ENCODE data around the gene PDSS1.

Gene PDSS1

DNA sequence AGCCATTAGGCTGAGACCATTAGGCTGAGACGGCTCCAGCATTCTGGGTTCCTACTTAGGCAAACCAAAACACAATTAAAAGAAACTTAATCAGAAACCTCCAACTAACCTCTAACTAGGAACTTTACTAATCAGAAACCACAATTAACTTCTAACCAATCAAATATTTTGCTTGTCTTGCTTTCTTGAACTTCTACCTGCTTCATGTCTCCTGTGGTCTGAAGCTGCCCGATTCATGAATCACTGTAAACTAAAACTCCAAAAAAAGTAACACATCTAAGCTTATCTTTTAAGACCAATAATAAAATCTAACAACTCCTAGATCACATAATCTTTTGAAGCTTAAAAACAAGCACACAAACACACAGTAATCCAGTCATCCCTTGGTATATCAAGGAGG, 76.1 kb downstream of the PDSS1 start:
- Histone ChIP-seq H3K27ac (ENCODE audit: low read length) (no peak overlapping the region), H3K4me3 (ENCODE audit: low read length) (no peak overlapping the region), H3F3A (ENCODE audit: insufficient read depth, low read length) (no peaks in the 10 kb centered on the region), H3K9ac (ENCODE audit: low read length) (no peak overlapping the region), H3K79me2 (ENCODE audit: low read length) (peaks cover 96% of the 10 kb centered on the region), H4K20me1 (ENCODE audit: insufficient read depth, low read length) (no peaks in the 10 kb centered on the region), H3K4me1 (ENCODE audit: low read length) (no peaks in the 10 kb centered on the region), H3K9me2 (replicated peaks; ENCODE audit: insufficient read depth, low read length) (no peaks in the 10 kb centered on the region), H2AFZ (ENCODE audit: low read length) (no peak overlapping the region), H3K27me3 (replicated peaks; ENCODE audit: insufficient read depth, low read length) (no peaks in the 10 kb centered on the region), H3K36me3 (replicated peaks; ENCODE audit: insufficient read depth, low read length) (0 out of 2 replicates have a peak, but pooled peaks cover 1% of the 10 kb centered on the region), H3K4me2 (ENCODE audit: low read depth, low read length) (no peak overlapping the region), H3K9me3 (replicated peaks; ENCODE audit: insufficient read depth, low read length) (no peaks in the 10 kb centered on the region)
- TF ChIP-seq EZH2 (optimal IDR thresholded peaks at IDR 0.05; ENCODE audit: low read depth, low read length): no peak
- no peak for TF ChIP-seq EZH2phosphoT487 (IDR thresholded peaks at IDR 0.05; ENCODE audit: low read length)
- TF ChIP-seq, protein P1, sequence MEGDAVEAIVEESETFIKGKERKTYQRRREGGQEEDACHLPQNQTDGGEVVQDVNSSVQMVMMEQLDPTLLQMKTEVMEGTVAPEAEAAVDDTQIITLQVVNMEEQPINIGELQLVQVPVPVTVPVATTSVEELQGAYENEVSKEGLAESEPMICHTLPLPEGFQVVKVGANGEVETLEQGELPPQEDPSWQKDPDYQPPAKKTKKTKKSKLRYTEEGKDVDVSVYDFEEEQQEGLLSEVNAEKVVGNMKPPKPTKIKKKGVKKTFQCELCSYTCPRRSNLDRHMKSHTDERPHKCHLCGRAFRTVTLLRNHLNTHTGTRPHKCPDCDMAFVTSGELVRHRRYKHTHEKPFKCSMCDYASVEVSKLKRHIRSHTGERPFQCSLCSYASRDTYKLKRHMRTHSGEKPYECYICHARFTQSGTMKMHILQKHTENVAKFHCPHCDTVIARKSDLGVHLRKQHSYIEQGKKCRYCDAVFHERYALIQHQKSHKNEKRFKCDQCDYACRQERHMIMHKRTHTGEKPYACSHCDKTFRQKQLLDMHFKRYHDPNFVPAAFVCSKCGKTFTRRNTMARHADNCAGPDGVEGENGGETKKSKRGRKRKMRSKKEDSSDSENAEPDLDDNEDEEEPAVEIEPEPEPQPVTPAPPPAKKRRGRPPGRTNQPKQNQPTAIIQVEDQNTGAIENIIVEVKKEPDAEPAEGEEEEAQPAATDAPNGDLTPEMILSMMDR (IDR thresholded peaks at IDR 0.05; ENCODE audit: low read length): no peak
- DNase-seq: no peak

- TF ChIP-seq EZH2 (optimal IDR thresholded peaks at IDR 0.05; ENCODE audit: low read depth, low read length) (no peak), EZH2phosphoT487 (IDR thresholded peaks at IDR 0.05; ENCODE audit: low read length) (no peak)
- TF ChIP-seq, protein P1 (IDR thresholded peaks at IDR 0.05; ENCODE audit: low read length): no peak
- Histone ChIP-seq H2AFZ (ENCODE audit: low read length) (no peak overlapping the region), H3F3A (ENCODE audit: insufficient read depth, low read length) (no peaks in the 10 kb centered on the region), H4K20me1 (ENCODE audit: insufficient read depth, low read length) (peaks cover 14% of the 10 kb centered on the region; the same call in 1 of the 2 replicates), H3K9me3 (replicated peaks; ENCODE audit: insufficient read depth, low read length) (no peaks in the 10 kb centered on the region), H3K79me2 (ENCODE audit: low read length) (peaks cover 96% of the 10 kb centered on the region), H3K27me3 (replicated peaks; ENCODE audit: insufficient read depth, low read length) (no peaks in the 10 kb centered on the region), H3K27ac (ENCODE audit: low read length) (no peak overlapping the region), H3K4me2 (ENCODE audit: low read depth, low read length) (no peak overlapping the region), H3K4me3 (ENCODE audit: low read length) (no peak overlapping the region), H3K9me2 (replicated peaks; ENCODE audit: insufficient read depth, low read length) (no peaks in the 10 kb centered on the region), H3K9ac (ENCODE audit: low read length) (no peak overlapping the region), H3K4me1 (ENCODE audit: low read length) (peaks cover 16% of the 10 kb centered on the region), H3K36me3 (replicated peaks; ENCODE audit: insufficient read depth, low read length) (no peaks in the 10 kb centered on the region)
- DNase-seq: no peak
Measured at GRCh38 chr10:26776258-26776657, 78.8 kb downstream of the PDSS1 start.

- Histone ChIP-seq H4K20me1 (ENCODE audit: insufficient read depth, low read length) (peaks cover 14% of the 10 kb centered on the region; the same call in 1 of the 2 replicates), H3K4me1 (ENCODE audit: low read length) (peaks cover 24% of the 10 kb centered on the region), H3K9me3 (replicated peaks; ENCODE audit: insufficient read depth, low read length) (no peaks in the 10 kb centered on the region), H3K36me3 (replicated peaks; ENCODE audit: insufficient read depth, low read length) (no peaks in the 10 kb centered on the region), H3K27me3 (replicated peaks; ENCODE audit: insufficient read depth, low read length) (no peaks in the 10 kb centered on the region), H3K4me2 (ENCODE audit: low read depth, low read length) (no peak overlapping the region), H3K9ac (ENCODE audit: low read length) (no peak overlapping the region), H3K9me2 (replicated peaks; ENCODE audit: insufficient read depth, low read length) (no peaks in the 10 kb centered on the region), H3K79me2 (ENCODE audit: low read length) (peaks cover 97% of the 10 kb centered on the region), H2AFZ (ENCODE audit: low read length) (no peak overlapping the region), H3F3A (ENCODE audit: insufficient read depth, low read length) (no peaks in the 10 kb centered on the region), H3K4me3 (ENCODE audit: low read length) (no peak overlapping the region), H3K27ac (ENCODE audit: low read length) (no peak overlapping the region)
- TF ChIP-seq EZH2 (optimal IDR thresholded peaks at IDR 0.05; ENCODE audit: low read depth, low read length): no peak
- no peak for TF ChIP-seq EZH2phosphoT487 (IDR thresholded peaks at IDR 0.05; ENCODE audit: low read length)
- TF ChIP-seq, protein P1 (IDR thresholded peaks at IDR 0.05; ENCODE audit: low read length): no peak
- no peak for DNase-seq
Measured at GRCh38 chr10:26777686-26778085, 80.2 kb downstream of the PDSS1 start.

Data from MM.1S (cell line).